Measurements from ENCODE around the gene BCL2. TPM values are rescaled to one million over a fixed set of nuclear protein-coding genes. Genes with fewer than 3 reads are reported as not detected.

Gene BCL2
- total RNA-seq (10 to 100 TPM; 40.8 to 42.7 TPM), polyA plus RNA-seq (10 to 100 TPM; 28.5 to 50.4 TPM)

DNA sequence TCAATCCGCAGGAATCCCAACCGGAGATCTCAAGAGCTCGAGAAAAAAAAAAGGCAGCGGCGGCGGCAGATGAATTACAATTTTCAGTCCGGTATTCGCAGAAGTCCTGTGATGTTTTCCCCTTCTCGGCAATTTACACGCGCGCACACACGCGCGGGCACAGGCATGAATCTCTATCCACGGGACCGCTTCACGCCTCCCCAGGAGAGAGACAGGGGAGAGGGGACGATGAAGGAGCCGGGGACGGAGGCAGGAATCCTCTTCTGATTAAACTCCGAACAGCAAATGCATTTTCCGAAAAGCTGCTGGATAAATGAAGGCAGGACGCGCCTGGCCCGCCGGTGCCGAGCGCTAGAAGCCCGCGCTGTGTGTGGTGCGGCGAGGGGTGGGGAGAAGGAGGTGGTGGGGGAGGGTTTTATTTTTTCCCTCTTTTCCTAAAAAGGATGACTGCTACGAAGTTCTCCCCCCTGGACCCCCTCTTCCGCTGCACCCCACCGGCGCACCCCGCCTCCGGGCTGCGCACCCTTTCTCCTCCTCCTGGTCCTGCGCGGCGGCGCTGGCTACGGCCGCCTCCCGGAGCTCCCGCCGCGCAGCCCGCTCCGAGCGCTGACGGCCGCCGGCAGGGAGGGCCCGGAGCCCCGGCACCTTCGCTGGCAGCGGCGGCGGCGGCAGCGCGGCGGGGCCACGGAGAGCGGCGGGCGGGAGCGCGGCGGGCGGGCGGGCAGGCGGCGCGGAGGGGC lies at the start of gene BCL2:
Gene BCL2, minus strand, starts transcription at position 387 of the 740 bp plus-strand sequence.
- peak within 1 kb of the TSS; percentile 80 for H3K27ac ChIP-seq (ENCODE audit: low read depth, low read length)
- ChIA-PET POLR2A (ENCODE audit: partially characterized antibody) (interaction anchor here (0.6 to 4.3 kb wide), 25 partner anchors 9 to 1132 kb away, joined by 3 to 195 read pairs (median 14); partner anchors contain the start of genes PIGN, RELCH and VPS4B), CTCF (ENCODE audit: partially characterized antibody) (interaction anchor here (0.7 to 3.9 kb wide), 30 partner anchors 13 to 303 kb away, joined by 3 to 139 read pairs (median 8); no protein-coding TSS in a partner anchor)
- H3K9me3 ChIP-seq (ENCODE audit: control insufficient read depth in 1 of 2, low read length in 2 of 2) = no peaks in the 10 kb centered on the region
- peaks cover 38% of the 10 kb centered on the region for H3K4me1 ChIP-seq (ENCODE audit: insufficient read depth, low read length)
- peak within 1 kb of the TSS; percentile 93 to 100 (median 99) for H3K4me3 Mint-ChIP-seq
- peaks cover 23 to 71% (median 34%) of the 10 kb centered on the region in 4 donors for H3K4me1 Mint-ChIP-seq
- intact Hi-C loops (cut with micrococcal nuclease) = loop anchor here (1.0 to 5.0 kb wide), 4 partner anchors 103 to 797 kb away; partner anchors contain the start of genes PHLPP1, VPS4B and ZCCHC2
- H3K27ac Mint-ChIP-seq = peak within 1 kb of the TSS; percentile 94 to 99 (median 96)
- H3K9me3 Mint-ChIP-seq = no peaks in the 10 kb centered on the region
- H3K27me3 Mint-ChIP-seq = no peaks in the 10 kb centered on the region
- H3K4me3 ChIP-seq (ENCODE audit: low read length in 2 of 2) = peak within 1 kb of the TSS; percentile 87 to 94
- peak in 3 of 5 donors; percentile 22 to 58 (median 35) for DNase-seq
- no peaks in the 10 kb centered on the region for H3K36me3 ChIP-seq (ENCODE audit: insufficient read depth, low read length)
- no peaks in the 10 kb centered on the region for H3K27me3 ChIP-seq (ENCODE audit: insufficient read depth, low read length)
- peaks cover 14 to 26% of the 10 kb centered on the region in 2 donors for H3K36me3 Mint-ChIP-seq

DNA sequence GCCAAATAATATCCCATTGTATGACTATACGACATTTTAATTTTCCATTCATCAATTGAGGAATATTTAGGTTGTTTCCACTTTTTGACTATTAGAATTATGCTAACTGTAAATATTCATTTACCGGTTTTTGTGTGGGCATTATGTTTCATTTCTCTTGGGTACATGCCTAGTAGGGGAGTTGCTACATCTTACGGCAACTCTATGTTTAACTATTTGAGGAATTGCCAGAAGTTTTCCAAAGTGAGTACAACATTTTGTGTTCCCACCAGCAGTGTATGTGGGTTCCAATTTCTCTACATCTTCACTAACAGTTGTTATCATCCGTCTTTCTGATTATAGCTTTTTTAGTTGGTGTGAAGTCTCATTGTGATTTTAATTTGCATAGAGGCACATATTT lies 49.0 kb upstream of the BCL2 start:
- no peaks in the 10 kb centered on the region for H3K27me3 Mint-ChIP-seq
- POLR2A ChIA-PET (ENCODE audit: partially characterized antibody) = interaction anchor here (1.3 to 1.8 kb wide), 2 partner anchors 9 to 54 kb away, joined by 4 to 26 read pairs; partner anchors contain the start of gene VPS4B
- peaks cover 0 to 2% (median 0%) of the 10 kb centered on the region in 8 donors for H3K9me3 Mint-ChIP-seq
- peaks cover 37% of the 10 kb centered on the region for H3K4me1 ChIP-seq (ENCODE audit: insufficient read depth, low read length)
- no peaks in the 10 kb centered on the region for H3K9me3 ChIP-seq (ENCODE audit: control insufficient read depth in 1 of 2, low read length in 2 of 2)
- intact Hi-C loops (cut with micrococcal nuclease) = loop anchor here (5.0 kb wide), 1 partner anchor 34 kb away; no protein-coding TSS in a partner anchor
- no peaks in the 10 kb centered on the region for H3K27me3 ChIP-seq (ENCODE audit: insufficient read depth, low read length)
- DNase-seq = no peak
- H3K4me3 Mint-ChIP-seq = peak overlapping the region; percentile 77 to 93 (median 88)
- H3K36me3 ChIP-seq (ENCODE audit: insufficient read depth, low read length) = no peaks in the 10 kb centered on the region
- H3K4me1 Mint-ChIP-seq = peaks cover 23 to 45% (median 32%) of the 10 kb centered on the region in 4 donors
- CTCF ChIA-PET (ENCODE audit: partially characterized antibody) = interaction anchor here (1.7 kb wide), 1 partner anchor 70 kb away, joined by 8 read pairs; no protein-coding TSS in a partner anchor
- peaks cover 5 to 11% of the 10 kb centered on the region in 2 donors for H3K36me3 Mint-ChIP-seq
- H3K4me3 ChIP-seq (ENCODE audit: low read length in 2 of 2) = no peak overlapping the region
- peak overlapping the region in 4 of 7 donors; percentile 55 to 95 (median 78) for H3K27ac Mint-ChIP-seq
- H3K27ac ChIP-seq (ENCODE audit: low read depth, low read length) = no peak overlapping the region

DNA sequence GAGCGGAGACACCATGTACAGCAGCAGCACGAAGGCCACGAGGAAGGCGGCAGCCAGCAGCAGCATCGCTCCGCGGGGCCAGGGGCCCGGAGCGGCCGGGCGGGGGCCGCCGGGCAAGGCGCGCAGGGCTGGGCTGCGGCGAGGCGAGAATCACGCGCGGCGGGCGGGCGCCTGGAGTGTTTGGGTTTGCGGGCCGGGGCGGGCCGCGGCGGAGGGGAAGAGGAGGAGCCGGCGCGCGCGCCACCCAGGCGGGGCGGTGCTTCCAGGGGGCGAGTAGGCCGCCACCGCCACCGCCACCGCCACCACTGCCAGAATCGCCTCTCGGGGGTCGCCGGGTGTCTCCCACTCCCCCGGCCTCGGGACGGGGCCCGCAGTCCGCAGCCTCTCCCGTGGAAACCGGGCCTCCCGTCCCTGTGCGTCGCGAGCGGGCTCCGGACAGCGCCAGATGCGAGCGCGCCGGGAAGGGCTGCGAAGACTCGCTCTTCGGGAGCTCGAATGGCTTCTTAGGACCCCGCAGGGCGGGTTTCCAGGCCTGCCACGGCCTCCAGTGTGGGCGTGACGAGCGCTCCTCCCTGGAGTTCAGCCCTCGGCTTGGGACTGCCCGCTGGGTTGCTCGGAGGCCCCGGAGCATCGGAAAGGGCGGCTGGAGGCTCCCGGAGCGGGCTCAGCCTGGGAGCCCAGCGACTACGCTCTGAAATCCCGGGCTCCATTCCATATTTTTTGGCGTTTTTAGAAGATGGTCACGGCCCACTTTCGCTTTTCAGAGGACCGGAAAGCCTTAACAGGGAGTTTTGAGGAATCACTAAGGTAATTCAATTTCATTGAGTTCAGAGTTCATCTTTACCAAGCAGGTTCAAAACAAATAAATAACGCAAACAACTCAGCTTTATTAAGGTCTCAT lies 47.7 kb upstream of the BCL2 start, which contains the start of gene KDSR:
Gene KDSR, minus strand, starts transcription at position 154 of the 901 bp plus-strand sequence. Its CDS starts 88 bp downstream, at position 66.
- H3K9me3 Mint-ChIP-seq = peaks cover 0 to 2% (median 0%) of the 10 kb centered on the region in 8 donors
- peaks cover 5 to 18% of the 10 kb centered on the region in 2 donors for H3K36me3 Mint-ChIP-seq
- peaks cover 27 to 55% (median 39%) of the 10 kb centered on the region in 4 donors for H3K4me1 Mint-ChIP-seq
- Histone ChIP-seq H3K4me1 (ENCODE audit: insufficient read depth, low read length) (peaks cover 39% of the 10 kb centered on the region), H3K36me3 (ENCODE audit: insufficient read depth, low read length) (no peaks in the 10 kb centered on the region), H3K4me3 (ENCODE audit: low read length in 2 of 2) (peak within 1 kb of the TSS; percentile 90 to 98), H3K27me3 (ENCODE audit: insufficient read depth, low read length) (no peaks in the 10 kb centered on the region), H3K27ac (ENCODE audit: low read depth, low read length) (peak within 1 kb of the TSS; percentile 71), H3K9me3 (ENCODE audit: control insufficient read depth in 1 of 2, low read length in 2 of 2) (no peaks in the 10 kb centered on the region)
- H3K27me3 Mint-ChIP-seq = no peaks in the 10 kb centered on the region
- intact Hi-C loops (cut with micrococcal nuclease) = loop anchor here (1.0 to 5.0 kb wide), 4 partner anchors 35 to 845 kb away; partner anchors contain the start of genes VPS4B and ZCCHC2
- POLR2A ChIA-PET (ENCODE audit: partially characterized antibody) = interaction anchor here (1.0 to 1.8 kb wide), 5 partner anchors 10 to 55 kb away, joined by 3 to 26 read pairs (median 5); partner anchors contain the start of gene VPS4B
- H3K4me3 Mint-ChIP-seq = peak within 1 kb of the TSS; percentile 91 to 98 (median 97)
- CTCF ChIA-PET (ENCODE audit: partially characterized antibody) = interaction anchor here (1.1 to 1.7 kb wide), 3 partner anchors 11 to 72 kb away, joined by 3 to 8 read pairs (median 3); no protein-coding TSS in a partner anchor
- H3K27ac Mint-ChIP-seq = peak within 1 kb of the TSS; percentile 88 to 95 (median 94)
- DNase-seq = peak; percentile 81 to 84 (median 81)

DNA sequence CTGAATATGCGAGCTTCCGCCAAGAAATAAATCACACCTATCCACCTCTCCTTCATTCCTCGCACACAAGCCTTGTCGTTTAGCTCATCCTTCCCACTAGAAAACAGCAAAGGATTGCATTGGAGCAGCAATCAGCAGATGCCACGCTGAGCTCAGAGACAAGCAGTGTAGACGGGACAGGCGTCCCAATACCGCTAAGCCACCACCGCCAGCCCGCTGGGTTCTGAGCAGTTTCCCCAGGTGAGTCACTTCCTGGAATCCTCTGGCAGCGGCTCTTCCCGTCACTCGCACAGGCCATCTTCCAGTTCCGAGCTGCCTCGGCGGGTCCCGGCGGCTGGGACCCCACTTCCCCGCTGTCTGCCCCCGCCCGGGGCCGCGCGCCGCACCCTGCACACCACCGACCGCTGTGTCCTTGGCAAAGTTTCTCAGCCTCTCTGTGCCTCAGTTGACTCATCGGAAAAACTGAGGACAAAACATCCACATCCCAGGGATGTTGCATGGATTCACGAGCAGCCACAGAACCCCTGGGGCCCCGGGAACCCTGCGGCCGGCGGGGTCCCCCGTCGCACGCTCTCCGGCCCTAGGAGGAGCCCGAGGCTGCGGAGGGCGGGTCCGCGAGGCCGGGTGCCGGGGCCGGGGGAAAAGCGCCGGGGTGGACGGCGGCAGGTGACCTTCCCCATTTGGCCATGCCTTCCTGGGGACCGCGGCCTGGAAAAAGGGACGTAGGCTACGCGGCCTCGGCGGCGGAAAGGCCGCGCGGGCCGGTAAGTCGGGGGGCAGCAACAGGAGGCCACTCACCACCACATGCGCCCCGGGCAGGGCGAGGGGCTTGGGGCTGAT lies 46.9 kb upstream of the BCL2 start:
- CTCF ChIA-PET (ENCODE audit: partially characterized antibody) = interaction anchor here (0.6 to 4.5 kb wide), 11 partner anchors 9 to 651 kb away, joined by 3 to 34 read pairs (median 4); partner anchors contain the start of genes BCL2, PHLPP1 and VPS4B

DNA sequence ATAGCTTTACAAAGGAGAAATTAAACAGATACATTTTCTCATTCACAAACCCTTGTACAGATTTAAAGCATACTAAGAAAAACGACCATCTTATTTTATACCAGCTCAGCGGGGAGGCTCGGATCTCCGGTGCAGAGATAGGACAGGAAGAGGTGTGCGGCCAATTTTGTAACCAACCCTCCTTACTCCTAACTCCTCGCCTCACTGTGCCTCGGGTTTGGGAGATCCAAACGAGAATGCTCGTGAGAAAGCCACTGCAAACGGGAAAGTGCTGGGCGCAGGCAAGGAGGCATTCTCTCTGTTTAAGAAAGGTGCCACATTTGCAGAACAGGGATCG lies 46.3 kb upstream of the BCL2 start:
- H3K27me3 Mint-ChIP-seq = no peaks in the 10 kb centered on the region
- Histone ChIP-seq H3K36me3 (ENCODE audit: insufficient read depth, low read length) (no peaks in the 10 kb centered on the region), H3K4me3 (ENCODE audit: low read length in 2 of 2) (peak overlapping the region; percentile 37 to 90), H3K9me3 (ENCODE audit: control insufficient read depth in 1 of 2, low read length in 2 of 2) (no peaks in the 10 kb centered on the region), H3K4me1 (ENCODE audit: insufficient read depth, low read length) (peaks cover 39% of the 10 kb centered on the region), H3K27me3 (ENCODE audit: insufficient read depth, low read length) (no peaks in the 10 kb centered on the region), H3K27ac (ENCODE audit: low read depth, low read length) (peak overlapping the region; percentile 71)
- intact Hi-C loops (cut with micrococcal nuclease) = loop anchor here (2.0 to 5.0 kb wide), 3 partner anchors 36 to 843 kb away; partner anchors contain the start of gene ZCCHC2
- H3K4me3 Mint-ChIP-seq = peak overlapping the region; percentile 91 to 98 (median 97)
- peaks cover 10 to 23% of the 10 kb centered on the region in 2 donors for H3K36me3 Mint-ChIP-seq
- H3K4me1 Mint-ChIP-seq = peaks cover 30 to 59% (median 41%) of the 10 kb centered on the region in 4 donors
- DNase-seq = peak in 1 of 5 donors; percentile 5
- CTCF ChIA-PET (ENCODE audit: partially characterized antibody) = interaction anchor here (0.6 to 4.5 kb wide), 11 partner anchors 9 to 651 kb away, joined by 3 to 34 read pairs (median 4); partner anchors contain the start of genes BCL2, PHLPP1 and VPS4B
- H3K9me3 Mint-ChIP-seq = peaks cover 0 to 2% (median 0%) of the 10 kb centered on the region in 8 donors
- peak overlapping the region; percentile 88 to 95 (median 93) for H3K27ac Mint-ChIP-seq
- POLR2A ChIA-PET (ENCODE audit: partially characterized antibody) = interaction anchor here (0.8 to 4.5 kb wide), 19 partner anchors 9 to 945 kb away, joined by 3 to 55 read pairs (median 3); partner anchors contain the start of genes BCL2, VPS4B and ZCCHC2

More for the DNA sequence above, 46.9 kb upstream of the BCL2 start:
- H3K4me3 ChIP-seq (ENCODE audit: low read length in 2 of 2) = peak overlapping the region; percentile 37 to 90
- Mint-ChIP-seq H3K4me1 (peaks cover 30 to 59% (median 41%) of the 10 kb centered on the region in 4 donors), H3K4me3 (peak overlapping the region; percentile 91 to 98 (median 97)), H3K36me3 (peaks cover 10 to 23% of the 10 kb centered on the region in 2 donors), H3K27ac (peak overlapping the region; percentile 88 to 95 (median 93)), H3K9me3 (peaks cover 0 to 2% (median 0%) of the 10 kb centered on the region in 8 donors), H3K27me3 (no peaks in the 10 kb centered on the region)
- DNase-seq = peak; percentile 48 to 85 (median 59)
- intact Hi-C loops (cut with micrococcal nuclease) = loop anchor here (1.0 to 5.0 kb wide), 4 partner anchors 36 to 844 kb away; partner anchors contain the start of genes VPS4B and ZCCHC2
- H3K27me3 ChIP-seq (ENCODE audit: insufficient read depth, low read length) = no peaks in the 10 kb centered on the region
- peaks cover 39% of the 10 kb centered on the region for H3K4me1 ChIP-seq (ENCODE audit: insufficient read depth, low read length)
- peak overlapping the region; percentile 71 for H3K27ac ChIP-seq (ENCODE audit: low read depth, low read length)
- no peaks in the 10 kb centered on the region for H3K36me3 ChIP-seq (ENCODE audit: insufficient read depth, low read length)
- POLR2A ChIA-PET (ENCODE audit: partially characterized antibody) = interaction anchor here (0.7 to 4.5 kb wide), 21 partner anchors 10 to 946 kb away, joined by 3 to 55 read pairs (median 3); partner anchors contain the start of genes BCL2, VPS4B and ZCCHC2
- no peaks in the 10 kb centered on the region for H3K9me3 ChIP-seq (ENCODE audit: control insufficient read depth in 1 of 2, low read length in 2 of 2)

All from CD4-positive, alpha-beta memory T cell (primary cell).